Lower leg skin (tissue), 4 donors: Measurements from ENCODE around the gene TSTD2. TPM values are rescaled to one million over a fixed set of nuclear protein-coding genes. Genes with fewer than 3 reads are reported as not detected.

ENCODE experiments used
- DNase-seq, 2 donors: peaks; one replicate each; pipeline ENCODE4 v3.0.0-alpha.2; 2019; ENCODE audit warnings: low spot score in 2 of 2
- H3K4me3 ChIP-seq: fragments of 200-600 bp; sonication (generic); 2 replicates; pipeline ENCODE4 v1.5.1; 2017; ENCODE audit warnings: mild to moderate bottlenecking, low read depth; ENCODE audit not compliant: poor library complexity, severe bottlenecking
- CTCF ChIP-seq, 3 donors: fragments of 450-650 bp; IDR thresholded peaks; one replicate each; pipeline ENCODE4 v1.5.1; 2016; ENCODE audit warnings: antibody characterized with exemption in 3 of 3, mild to moderate bottlenecking in 3 of 3, moderate library complexity in 2 of 3
- POLR2A ChIP-seq, 2 donors: fragments of 450-650 bp; IDR thresholded peaks; one replicate each; pipeline ENCODE4 v1.6.1; 2016 to 2017; ENCODE audit warnings: antibody characterized with exemption in 2 of 2, mild to moderate bottlenecking in 1 of 2, moderate library complexity in 1 of 2
- WGBS, 2 donors: methylation state at CpG; one replicate each; pipeline ENCODE4 v1.1.5; 2018; 5-methylcytosine and 5-hydroxymethylcytosine counted together
- intact Hi-C: fragments of 100-400 bp; cut with DNase I; formaldehyde crosslinking; loops from one replicate; pipeline ENCODE4 v1.15.0; 2023; ENCODE audit warnings: low total_unique reads
- total RNA-seq, 4 donors: library from RNA; depleted of rRNA; stranded (reverse); fragments of >200 nt; gene quantifications; one replicate each; pipeline ENCODE4 v1.1.0, GENCODE V29; 2016

The TSTD2 gene
- total RNA-seq, 4 donors from 2014 or later: 10.1 to 15.4 (median 13.2) TPM

DNA sequence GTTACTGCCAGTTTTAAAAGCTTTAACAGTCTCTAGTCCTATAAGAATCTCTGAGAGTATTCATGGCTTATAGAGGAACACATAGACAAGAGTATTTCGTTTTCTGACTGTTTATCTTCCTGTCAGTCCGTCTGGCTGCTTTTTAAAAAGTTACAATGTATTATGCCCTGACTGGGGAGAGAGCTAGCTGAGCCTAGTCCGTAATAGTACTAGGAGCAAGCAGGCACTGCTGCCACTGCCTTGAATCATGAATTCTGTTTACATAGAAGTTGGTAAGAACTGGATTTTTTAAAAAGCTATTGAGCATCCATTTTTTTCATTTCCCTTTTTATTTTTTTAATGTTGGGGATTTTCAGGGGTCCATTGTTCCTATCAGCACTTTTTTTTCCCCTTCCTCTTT, 37.4 kb upstream of the TSTD2 start:
- TF ChIP-seq POLR2A (IDR thresholded peaks at IDR 0.05) (no peak), CTCF (IDR thresholded peaks at IDR 0.05) (no peak)
- 46 to 80% methylated on average over 3 of the region's 3 CpGs for WGBS, 2 donors
- H3K4me3 ChIP-seq: no peak overlapping the region
- intact Hi-C loops: no loop called here
- no peak for DNase-seq

GRCh38 chr9:97668485-97668884, 35.3 kb upstream of the TSTD2 start:
- no peak for DNase-seq
- intact Hi-C loops: no loop called here
- no peak for TF ChIP-seq POLR2A (IDR thresholded peaks at IDR 0.05)
- TF ChIP-seq CTCF (IDR thresholded peaks at IDR 0.05): no peak

GRCh38 chr9:97666907-97667686, 33.9 kb upstream of the TSTD2 start:
- TF ChIP-seq POLR2A (IDR thresholded peaks at IDR 0.05) (no peak), CTCF (IDR thresholded peaks at IDR 0.05) (no peak)
- DNase-seq: no peak
- 81 to 86% methylated on average over 5 of the region's 5 CpGs for WGBS, 2 donors
- no peak overlapping the region for H3K4me3 ChIP-seq
- intact Hi-C loops: no loop called here

More at GRCh38 chr9:97668485-97668884, 35.3 kb upstream of the TSTD2 start:
- no peak overlapping the region for H3K4me3 ChIP-seq
- WGBS, 2 donors: 64 to 95% methylated on average over 3 of the region's 3 CpGs

GRCh38 chr9:97665742-97666141, 32.6 kb upstream of the TSTD2 start:
- H3K4me3 ChIP-seq: no peak overlapping the region
- TF ChIP-seq POLR2A (IDR thresholded peaks at IDR 0.05): no peak
- TF ChIP-seq CTCF (IDR thresholded peaks at IDR 0.05): no peak
- intact Hi-C loops: no loop called here
- 91 to 94% methylated on average over 3 of the region's 3 CpGs for WGBS, 2 donors
- DNase-seq: no peak

- H3K4me3 ChIP-seq: no peak overlapping the region
- intact Hi-C loops: no loop called here
- TF ChIP-seq CTCF (IDR thresholded peaks at IDR 0.05) (no peak), POLR2A (IDR thresholded peaks at IDR 0.05) (no peak)
- 94% methylated on average over 2 of the region's 2 CpGs for WGBS, 2 donors
- DNase-seq: no peak
Measured at GRCh38 chr9:97660847-97661246, 27.7 kb upstream of the TSTD2 start.

DNA sequence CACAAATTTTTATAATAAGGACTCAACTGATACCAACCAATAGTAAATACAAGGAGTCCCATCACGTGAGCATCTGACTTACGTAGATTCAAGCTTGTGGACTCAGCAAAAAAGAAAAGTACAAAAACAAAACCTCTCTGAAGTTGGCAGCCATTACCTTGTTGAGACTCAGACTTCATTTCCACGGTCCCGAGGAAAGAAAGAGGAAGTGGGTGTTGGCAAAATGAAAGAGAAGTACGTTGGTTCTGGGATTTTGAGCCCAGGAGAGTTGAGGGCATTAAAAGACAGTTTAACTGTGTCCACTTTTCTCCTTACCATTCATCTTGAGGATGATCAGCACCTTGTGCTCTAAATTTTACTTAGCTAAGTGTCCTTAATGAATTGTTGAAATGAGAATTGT, 27.2 kb upstream of the TSTD2 start:
- 64 to 81% methylated on average over 5 of the region's 5 CpGs for WGBS, 2 donors
- intact Hi-C loops: no loop called here
- TF ChIP-seq POLR2A (IDR thresholded peaks at IDR 0.05): no peak
- no peak for TF ChIP-seq CTCF (IDR thresholded peaks at IDR 0.05)
- no peak for DNase-seq
- H3K4me3 ChIP-seq: no peak overlapping the region
